NCI-H1436 treated with DMSO at 0.1 percent for 48 hours (cell line): Measurements from ENCODE around the gene SLC25A48.
"Not testable (repeated sequence)": the region's sequence is repeated elsewhere in the genome, so short reads cannot be mapped to it uniquely, and the experiment has no call there.

Source experiments
- DNase-seq: peaks from one replicate; lab custom pipeline; 2025; lab: John Stamatoyannopoulos, UW

The SLC25A48 gene

DNA sequence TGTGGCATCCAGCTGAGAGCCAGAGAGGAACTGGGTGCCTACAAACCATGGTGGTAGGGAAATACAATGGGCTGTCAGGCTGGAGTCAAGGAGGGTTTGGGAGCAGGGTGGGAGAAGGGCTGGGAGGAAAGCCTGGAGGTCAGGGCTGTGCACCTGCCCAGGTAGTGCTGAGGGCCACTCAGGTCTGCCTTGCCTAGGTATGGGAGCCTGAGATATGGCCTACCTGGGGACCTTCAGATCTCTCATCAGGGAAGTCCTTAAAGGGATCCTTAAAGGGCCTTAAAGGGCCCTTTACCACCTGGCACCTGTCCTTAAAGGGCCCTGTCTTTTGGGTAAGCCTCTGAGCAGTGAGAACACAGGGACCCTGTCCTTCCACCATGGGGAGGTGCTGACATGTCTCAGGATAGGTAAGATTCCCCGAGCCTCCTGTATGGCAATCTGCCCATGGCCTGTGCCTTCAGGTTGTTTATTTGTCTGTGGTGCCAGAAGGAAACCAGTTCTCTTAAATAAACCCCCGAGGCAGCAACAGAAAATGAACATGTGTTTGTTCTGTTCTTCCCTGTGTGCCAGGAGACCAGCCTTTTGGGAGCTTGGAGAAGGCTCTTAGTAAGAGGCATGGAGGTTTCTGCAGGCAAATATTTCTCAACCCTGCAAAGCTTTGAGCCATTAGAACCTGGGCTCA lies 23.3 kb downstream of the SLC25A48 start:
- no peak for DNase-seq

GRCh38 chr5:135859186-135859585 lies 24.7 kb downstream of the SLC25A48 start:
- not testable (repeated sequence) for DNase-seq

- DNase-seq, result no peak
These were observed 25.2 kb downstream of the SLC25A48 start for GRCh38 chr5:135859641-135860040.

DNA sequence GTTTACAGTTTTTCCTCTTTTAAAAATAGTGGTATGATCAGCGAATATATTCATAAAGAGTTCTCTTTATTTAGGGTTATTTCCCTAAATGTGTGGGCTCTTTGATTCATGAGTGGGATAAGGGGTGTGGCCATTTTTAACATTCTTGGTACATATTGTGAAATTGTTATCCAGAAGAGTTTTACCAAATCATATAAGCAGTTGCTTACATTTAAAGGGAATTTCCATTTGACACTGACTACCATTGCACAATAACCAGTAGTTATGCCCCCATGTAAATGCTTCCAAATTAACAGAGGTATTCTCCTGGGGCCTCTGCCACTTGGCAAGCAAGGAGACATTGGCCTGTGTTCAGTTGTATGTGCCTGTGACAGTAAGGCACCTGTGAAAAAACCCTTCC lies 27.2 kb downstream of the SLC25A48 start:
- no peak for DNase-seq

- DNase-seq, result no peak
These were observed 27.6 kb downstream of the SLC25A48 start for GRCh38 chr5:135862086-135862485.

- no peak for DNase-seq
These were observed 28.3 kb downstream of the SLC25A48 start for GRCh38 chr5:135862744-135863143.

DNA sequence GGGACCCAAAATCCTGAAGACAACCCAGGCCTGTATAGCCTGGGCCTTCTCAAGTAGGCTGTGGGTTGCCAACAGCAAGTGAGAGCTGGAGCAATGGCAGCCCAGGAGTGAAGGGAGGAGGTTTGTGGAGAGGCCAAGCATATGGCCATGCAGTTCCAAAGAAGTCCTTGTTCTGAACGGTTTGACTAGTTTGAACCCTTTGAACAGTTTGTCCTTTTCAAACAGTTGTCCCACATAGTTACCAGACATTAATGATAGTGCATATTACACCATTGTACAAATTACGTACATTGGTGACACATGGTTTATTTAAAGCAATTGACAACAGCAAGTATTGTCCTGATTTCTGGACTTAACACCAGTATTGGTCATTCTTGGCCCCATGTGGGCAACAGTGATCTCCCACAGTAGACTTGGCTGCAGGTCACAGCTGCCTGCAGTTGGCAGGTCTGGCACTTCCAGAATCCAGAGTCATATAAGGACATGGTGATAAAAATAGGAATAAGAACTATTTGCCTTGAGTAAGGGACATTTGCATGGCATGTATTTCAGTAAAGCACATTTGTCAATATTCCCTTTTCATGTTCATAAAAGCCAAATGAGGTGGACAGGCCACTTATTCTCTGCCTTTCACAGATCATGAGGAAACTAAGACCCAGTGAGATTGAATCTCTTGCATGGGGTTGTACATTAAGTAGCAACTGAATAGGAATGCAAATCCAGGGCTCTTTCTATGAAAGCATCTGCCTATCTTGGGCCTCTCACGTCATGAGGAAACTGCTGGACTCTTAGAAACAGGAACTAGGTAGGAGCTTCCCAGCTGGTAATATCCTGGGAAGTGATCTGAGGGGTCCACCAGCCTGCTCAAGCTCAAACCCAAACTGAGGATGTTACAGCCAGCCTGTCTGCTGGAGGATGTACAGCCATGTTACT lies 30.3 kb downstream of the SLC25A48 start:
- DNase-seq, result no peak

DNA sequence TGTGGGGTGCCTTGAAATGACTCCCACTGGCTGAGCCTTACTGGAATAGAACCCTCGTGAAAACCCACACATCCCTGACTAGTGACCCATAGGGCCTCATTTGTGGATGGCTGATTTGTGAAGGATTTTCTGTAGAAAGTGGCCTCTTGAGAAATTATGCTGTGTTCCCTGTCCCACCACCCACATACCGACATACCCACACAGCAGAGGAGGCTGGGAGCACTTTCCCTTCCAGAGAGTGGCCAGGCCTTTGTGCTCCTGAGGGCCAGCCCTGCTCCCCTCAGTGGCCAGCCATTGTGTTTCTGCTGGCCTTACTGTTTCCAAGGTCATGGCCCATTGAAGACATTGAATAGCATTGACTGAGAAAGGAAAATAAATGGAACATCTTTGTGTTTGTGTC lies 31.6 kb downstream of the SLC25A48 start:
- DNase-seq, result no peak

- DNase-seq, result no peak
These were observed 33.1 kb downstream of the SLC25A48 start for GRCh38 chr5:135867599-135867998.

GRCh38 chr5:135868681-135869080 lies 34.2 kb downstream of the SLC25A48 start:
- DNase-seq, result no peak

GRCh38 chr5:135869276-135869675 lies 34.8 kb downstream of the SLC25A48 start:
- DNase-seq, result no peak

DNA sequence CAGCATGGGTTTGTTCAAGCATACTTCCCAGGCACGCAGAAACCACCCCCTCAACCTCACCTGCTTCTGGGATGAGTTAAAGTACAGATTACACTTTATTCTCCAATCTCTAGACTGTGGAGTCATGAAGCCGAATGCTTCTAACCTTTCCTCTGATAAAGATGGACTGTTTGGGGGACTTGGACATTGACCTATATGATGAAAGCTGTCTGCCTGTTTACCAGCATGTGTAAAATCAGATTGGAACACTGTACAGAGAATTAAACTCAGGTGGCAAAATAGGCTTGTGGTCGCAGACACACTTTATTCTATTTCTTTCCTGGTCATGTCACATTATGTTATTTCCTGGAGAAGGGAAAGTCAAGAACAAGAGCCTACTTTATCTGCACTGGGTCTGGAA lies 35.5 kb downstream of the SLC25A48 start:
- no peak for DNase-seq

DNA sequence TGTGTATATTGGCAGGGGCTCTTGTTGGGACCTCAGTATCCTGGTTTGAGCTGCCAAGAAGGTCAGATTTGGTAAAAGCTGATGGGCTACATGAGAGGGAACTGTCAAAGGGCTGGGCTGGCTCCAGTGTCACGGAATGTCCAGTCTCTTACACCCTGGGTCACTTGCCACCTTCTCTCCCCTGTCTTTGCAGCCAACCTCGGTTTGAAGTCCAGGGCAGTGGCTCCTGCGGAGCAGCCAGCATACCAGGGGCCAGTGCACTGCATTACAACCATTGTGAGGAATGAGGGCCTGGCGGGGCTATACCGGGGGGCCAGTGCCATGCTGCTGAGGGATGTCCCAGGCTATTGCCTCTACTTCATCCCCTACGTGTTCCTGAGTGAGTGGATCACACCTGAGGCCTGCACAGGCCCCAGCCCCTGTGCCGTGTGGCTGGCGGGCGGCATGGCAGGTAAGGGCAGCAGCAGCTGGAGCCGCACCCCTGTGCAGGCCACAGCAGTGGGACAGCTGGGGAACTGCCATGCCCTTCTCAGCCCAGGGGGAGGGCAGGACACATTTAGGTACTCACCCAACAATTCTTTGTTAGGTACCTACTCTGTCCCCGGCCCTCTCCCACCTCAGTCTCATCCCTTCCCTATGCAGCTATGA lies 36.9 kb downstream of the SLC25A48 start:
- no peak for DNase-seq

- DNase-seq, result no peak
These were observed 39.4 kb downstream of the SLC25A48 start for GRCh38 chr5:135873831-135874230.

DNA sequence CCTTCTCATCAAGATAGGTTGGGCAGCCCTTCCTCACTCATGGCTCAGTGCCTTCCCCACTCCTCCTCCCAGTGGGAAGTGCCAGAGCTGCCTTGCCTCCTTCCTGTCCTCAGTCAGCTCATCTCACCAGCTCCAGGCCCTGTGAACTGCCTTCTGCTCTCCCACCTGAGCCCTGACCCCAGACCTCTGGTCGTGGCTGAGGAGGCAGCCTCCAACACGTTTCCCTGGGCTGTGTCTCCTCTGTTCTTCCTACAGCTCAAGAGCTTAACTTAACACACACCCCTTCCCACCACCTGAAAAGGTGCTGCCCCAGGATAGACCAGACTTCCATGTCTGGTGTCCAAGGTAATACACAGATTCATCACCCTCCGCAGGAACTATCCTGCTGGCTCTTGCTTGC lies 40.0 kb downstream of the SLC25A48 start:
- no peak for DNase-seq

GRCh38 chr5:135875567-135875966 lies 41.1 kb downstream of the SLC25A48 start:
- DNase-seq, result no peak

DNA sequence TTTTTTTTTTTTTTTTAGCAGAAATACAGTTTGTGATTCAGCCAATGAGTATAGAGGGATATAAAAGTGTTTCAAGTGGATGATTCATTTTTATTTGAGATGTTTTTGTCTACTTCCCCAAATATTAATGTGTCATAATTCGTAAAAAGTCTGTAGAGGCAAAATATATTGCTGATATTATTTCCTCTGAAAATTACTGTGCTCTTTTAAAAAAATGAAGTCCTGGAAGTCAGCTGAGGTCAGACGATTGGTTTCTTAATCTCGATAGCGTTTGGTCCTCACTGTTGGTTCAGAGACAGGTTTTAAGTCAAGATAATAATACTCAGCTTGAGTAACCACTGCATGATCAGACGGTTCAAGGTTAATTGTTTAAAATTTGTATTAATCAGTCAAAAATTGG lies 41.7 kb downstream of the SLC25A48 start:
- no peak for DNase-seq

DNA sequence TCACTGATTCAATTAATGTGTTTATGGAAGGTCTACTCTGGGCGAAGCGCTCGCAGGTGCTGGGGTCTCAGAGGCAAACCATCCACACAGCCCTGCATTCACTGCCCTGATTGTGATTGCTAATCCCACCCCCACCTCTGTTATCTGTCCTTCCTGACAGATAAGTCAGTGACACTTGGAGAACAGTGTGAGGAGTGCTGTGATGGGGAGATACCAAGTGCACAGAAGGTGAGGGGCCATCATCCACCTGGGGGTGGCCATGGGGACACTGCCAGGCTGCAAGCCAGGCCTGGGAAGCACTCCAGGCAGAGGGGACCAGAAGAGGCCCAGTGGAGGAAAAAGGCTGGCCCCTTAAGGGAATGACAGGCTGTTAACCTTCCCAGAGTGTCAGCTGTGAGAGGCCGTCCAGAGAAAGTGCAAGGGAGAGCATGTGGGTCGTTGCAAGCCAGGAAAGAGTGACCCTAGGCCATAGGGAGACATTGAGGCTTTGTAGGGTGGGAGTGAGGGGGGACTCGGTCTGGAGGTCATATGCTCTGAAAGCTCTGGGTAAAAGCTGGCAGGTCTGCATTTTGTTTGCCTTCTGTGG lies 43.2 kb downstream of the SLC25A48 start:
- DNase-seq, result no peak

GRCh38 chr5:135878156-135878620 lies 43.7 kb downstream of the SLC25A48 start:
- DNase-seq, result no peak

DNA sequence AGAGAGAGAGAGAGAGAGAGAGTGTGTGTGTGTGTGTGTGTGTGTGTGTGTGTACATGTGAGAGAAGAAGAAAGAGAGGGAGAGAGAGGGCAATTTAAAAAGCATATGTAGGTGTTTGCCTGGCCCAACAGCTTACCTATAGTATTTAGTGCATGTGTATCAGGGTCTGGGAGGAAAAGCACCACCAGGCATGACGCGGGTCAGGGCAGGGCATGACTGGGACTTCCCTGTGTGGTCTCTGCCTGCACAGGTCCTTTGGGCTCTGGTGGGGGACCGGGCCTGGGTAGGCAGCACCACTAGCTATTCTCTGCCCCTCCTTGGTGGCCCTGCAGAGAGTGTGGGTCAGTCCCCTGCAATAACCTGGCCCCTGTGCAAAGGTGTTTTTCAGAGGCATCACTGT lies 45.1 kb downstream of the SLC25A48 start:
- no peak for DNase-seq

GRCh38 chr5:135880278-135880677 lies 45.8 kb downstream of the SLC25A48 start:
- DNase-seq, result no peak

DNA sequence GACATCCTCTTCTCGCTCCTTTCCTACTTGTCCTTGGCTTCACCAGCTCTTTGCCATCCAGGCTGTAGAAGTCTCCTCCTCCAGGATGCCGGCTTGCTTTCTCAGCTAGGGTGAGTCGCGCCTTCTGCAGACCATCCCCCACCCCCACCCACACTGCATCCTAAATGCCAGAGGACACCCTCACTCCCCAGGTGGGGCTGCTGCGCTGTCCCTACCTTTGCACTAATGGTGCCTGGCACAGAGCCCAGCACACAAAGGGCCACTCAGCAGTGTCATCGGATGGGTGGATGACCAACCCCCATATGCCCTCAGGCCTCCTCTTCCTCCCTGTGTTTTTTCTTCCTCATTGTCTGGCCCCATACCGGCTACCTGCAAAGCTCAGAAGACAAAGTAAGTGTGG lies 46.3 kb downstream of the SLC25A48 start:
- no peak for DNase-seq
